Testis (tissue), 5 donors: ENCODE data around the gene GRK3. TPM values are rescaled to one million over a fixed set of nuclear protein-coding genes. Genes with fewer than 3 reads are reported as not detected.
A peak's percentile ranks its signal among the peaks of the same experiment; 100 is the strongest.
"Not testable (repeated sequence)": the region's sequence is repeated elsewhere in the genome, so short reads cannot be mapped to it uniquely, and the experiment has no call there.

Experiments used
- DNase-seq: peaks from one replicate; pipeline ENCODE4 v3.0.0-alpha.2; 2019
- H3K27ac ChIP-seq, 2 donors: fragments of 200-600 bp; sonication (generic); one replicate each; pipeline ENCODE4 v1.5.1; 2019
- H3K27me3 ChIP-seq: fragments of 200-600 bp; sonication (generic); one replicate; pipeline ENCODE4 v1.5.1; 2019
- H3K36me3 ChIP-seq: fragments of 200-600 bp; sonication (generic); one replicate; pipeline ENCODE4 v1.5.1; 2017; ENCODE audit warnings: low read depth; ENCODE audit errors: missing control alignments
- H3K4me1 ChIP-seq: fragments of 200-600 bp; sonication (generic); one replicate; pipeline ENCODE4 v1.5.1; 2019
- H3K4me3 ChIP-seq, 2 donors: fragments of 200-600 bp; sonication (generic); one replicate each; pipeline ENCODE4 v1.5.1; 2017 to 2019
- H3K9me3 ChIP-seq: fragments of 200-600 bp; sonication (generic); one replicate; pipeline ENCODE4 v1.5.1; 2017
- POLR2A ChIP-seq: fragments of 450-650 bp; IDR thresholded peaks from one replicate; pipeline ENCODE4 v1.6.1; 2017; ENCODE audit warnings: antibody characterized with exemption, mild to moderate bottlenecking, moderate library complexity
- WGBS, 2 donors: methylation state at CpG; one replicate each; pipeline ENCODE4 v1.1.5; 2018; 5-methylcytosine and 5-hydroxymethylcytosine counted together
- intact Hi-C: fragments of 100-400 bp; cut with DNase I; formaldehyde crosslinking; loops from one replicate; pipeline ENCODE4 v1.15.1; 2023; ENCODE audit warnings: low total_unique reads
- long read RNA-seq, 2 donors: transcript quantifications; one replicate each; lab custom pipeline, GENCODE V29; 2026
- polyA plus RNA-seq: library from polyadenylated mRNA; stranded (reverse); fragments of 350-450 nt; fragmentation: Illumina TruSeq; extraction: RNeasy Lipid Tissue Mini Kit (QIAGEN cat#74804); gene quantifications from one replicate; pipeline ENCODE4 v1.2.3, GENCODE V29; 2014; ENCODE audit warnings: low read depth, low replicate concordance; ENCODE audit not compliant: insufficient read depth
- total RNA-seq, 2 donors: library from RNA; depleted of rRNA; stranded (reverse); fragments of >200 nt; gene quantifications; one replicate each; pipeline ENCODE4 v1.2.3, GENCODE V29; 2016
- TF ChIP-seq, protein P1 (sequence below), 3 experiments: fragments of 450-650 bp in 2 of 3; fragments of 200-600 bp in 1 of 3; sonication (generic) in 1 of 3; IDR thresholded peaks; one replicate each; pipeline ENCODE4 v1.5.1; 2016 to 2019; ENCODE audit warnings: antibody characterized with exemption in 3 of 3, mild to moderate bottlenecking in 2 of 3, moderate library complexity in 1 of 3

GRK3 gene
- total RNA-seq (10 to 100 TPM; 10.9 to 12.8 TPM), polyA plus RNA-seq (46.0 TPM)
- long read RNA-seq, donor 1, full-length matches to known transcripts: 2 of 2 reads
- long read RNA-seq, donor 1, partial matches to known transcripts: 0 of 2 reads
- long read RNA-seq, donor 1, other reads (novel, unspliced or antisense): 0 of 2 reads
- long read RNA-seq, donor 2: 0 reads

DNA sequence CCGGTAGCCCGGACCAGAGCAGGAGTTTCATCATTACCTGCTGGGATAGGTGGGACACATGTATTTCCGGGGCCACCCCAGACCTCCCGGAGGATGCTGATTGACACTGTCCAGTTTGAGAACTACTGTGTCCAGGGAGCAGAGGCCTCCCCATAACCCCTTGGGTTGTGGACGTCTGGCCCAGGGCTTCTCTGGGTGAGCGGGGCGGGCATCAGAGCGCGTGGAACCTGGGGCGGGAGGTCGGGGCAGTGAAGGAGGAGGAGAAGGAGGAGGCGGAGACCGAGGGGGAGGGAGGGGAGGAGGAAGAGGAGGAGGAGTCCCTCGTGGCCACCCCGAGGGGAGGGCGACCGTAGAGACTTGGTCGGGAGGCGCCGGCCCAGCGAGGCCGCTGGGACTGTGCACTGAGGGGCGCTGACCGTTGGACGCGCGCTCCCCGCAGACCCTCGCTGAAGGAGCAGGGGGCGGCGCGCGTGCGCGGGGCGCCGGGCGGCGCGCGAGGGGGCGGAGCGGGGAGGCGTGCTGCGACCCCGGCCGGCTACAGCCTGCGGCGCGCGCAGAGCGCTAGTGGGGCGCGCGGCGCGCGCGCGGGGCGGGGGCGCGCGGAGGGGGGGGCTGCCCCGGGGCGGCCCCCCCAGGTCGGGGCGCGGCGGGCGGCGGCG is at the start of gene GRK3:
TSS of gene GRK3 (plus strand) at position 356 of the 659 bp plus-strand sequence. CDS start 366 bp downstream, outside the sequence.
- TF ChIP-seq, protein P1, sequence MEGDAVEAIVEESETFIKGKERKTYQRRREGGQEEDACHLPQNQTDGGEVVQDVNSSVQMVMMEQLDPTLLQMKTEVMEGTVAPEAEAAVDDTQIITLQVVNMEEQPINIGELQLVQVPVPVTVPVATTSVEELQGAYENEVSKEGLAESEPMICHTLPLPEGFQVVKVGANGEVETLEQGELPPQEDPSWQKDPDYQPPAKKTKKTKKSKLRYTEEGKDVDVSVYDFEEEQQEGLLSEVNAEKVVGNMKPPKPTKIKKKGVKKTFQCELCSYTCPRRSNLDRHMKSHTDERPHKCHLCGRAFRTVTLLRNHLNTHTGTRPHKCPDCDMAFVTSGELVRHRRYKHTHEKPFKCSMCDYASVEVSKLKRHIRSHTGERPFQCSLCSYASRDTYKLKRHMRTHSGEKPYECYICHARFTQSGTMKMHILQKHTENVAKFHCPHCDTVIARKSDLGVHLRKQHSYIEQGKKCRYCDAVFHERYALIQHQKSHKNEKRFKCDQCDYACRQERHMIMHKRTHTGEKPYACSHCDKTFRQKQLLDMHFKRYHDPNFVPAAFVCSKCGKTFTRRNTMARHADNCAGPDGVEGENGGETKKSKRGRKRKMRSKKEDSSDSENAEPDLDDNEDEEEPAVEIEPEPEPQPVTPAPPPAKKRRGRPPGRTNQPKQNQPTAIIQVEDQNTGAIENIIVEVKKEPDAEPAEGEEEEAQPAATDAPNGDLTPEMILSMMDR (IDR thresholded peaks at IDR 0.05): no peak
- TF ChIP-seq POLR2A: no peak
- peaks cover 4% of the 10 kb centered on the region for H3K4me1 ChIP-seq
- DNase-seq: peak; percentile 77
- H3K9me3 ChIP-seq: no peaks in the 10 kb centered on the region
- intact Hi-C loops: no loop called here
- 1% methylated on average over 16 to 66 of the region's 73 CpGs for WGBS, 2 donors
- H3K4me3 ChIP-seq: peak within 1 kb of the TSS; percentile 74 to 82
- H3K27me3 ChIP-seq: no peaks in the 10 kb centered on the region
- H3K36me3 ChIP-seq: no peaks in the 10 kb centered on the region
- peak within 1 kb of the TSS; percentile 49 to 64 for H3K27ac ChIP-seq

DNA sequence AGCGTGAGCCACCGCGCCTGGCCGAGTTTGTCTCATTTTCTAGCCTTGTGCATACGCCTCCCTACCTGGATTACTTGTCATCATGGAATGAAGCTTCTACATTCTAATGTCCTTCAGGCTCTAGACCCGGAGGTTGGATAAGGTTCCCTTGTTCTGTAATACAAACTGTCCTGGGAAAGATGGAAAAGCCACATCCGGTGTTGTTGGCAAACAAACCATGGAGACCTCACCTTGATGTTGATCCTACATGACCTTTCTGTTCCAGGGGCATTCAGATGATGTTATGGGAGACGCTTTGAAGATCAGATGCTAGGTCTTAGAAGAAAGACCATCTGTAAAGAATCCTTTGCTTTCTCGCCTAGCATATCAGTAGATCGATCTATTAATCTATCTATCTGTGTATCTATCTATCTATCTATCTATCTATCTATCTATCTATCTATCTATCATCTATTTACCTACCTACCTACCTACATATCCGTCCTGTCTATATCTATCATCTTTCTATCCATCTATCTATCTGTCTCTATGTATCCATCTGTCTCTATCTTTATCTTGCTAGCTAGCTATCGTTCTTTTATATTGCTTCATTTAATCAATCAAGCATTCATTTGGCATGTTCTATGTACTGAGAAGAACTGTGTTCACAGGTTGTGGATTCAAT is 46.3 kb upstream of the GRK3 start:
- WGBS, 2 donors: 75 to 84% methylated on average over 12 of the region's 12 CpGs
- Histone ChIP-seq H3K9me3 (no peaks in the 10 kb centered on the region), H3K36me3 (no peaks in the 10 kb centered on the region), H3K27ac (no peak overlapping the region), H3K27me3 (no peaks in the 10 kb centered on the region), H3K4me3 (no peak overlapping the region), H3K4me1 (no peaks in the 10 kb centered on the region)
- DNase-seq: no peak
- intact Hi-C loops: no loop called here
- no peak for TF ChIP-seq POLR2A
- TF ChIP-seq, protein P1 (IDR thresholded peaks at IDR 0.05): no peak

DNA sequence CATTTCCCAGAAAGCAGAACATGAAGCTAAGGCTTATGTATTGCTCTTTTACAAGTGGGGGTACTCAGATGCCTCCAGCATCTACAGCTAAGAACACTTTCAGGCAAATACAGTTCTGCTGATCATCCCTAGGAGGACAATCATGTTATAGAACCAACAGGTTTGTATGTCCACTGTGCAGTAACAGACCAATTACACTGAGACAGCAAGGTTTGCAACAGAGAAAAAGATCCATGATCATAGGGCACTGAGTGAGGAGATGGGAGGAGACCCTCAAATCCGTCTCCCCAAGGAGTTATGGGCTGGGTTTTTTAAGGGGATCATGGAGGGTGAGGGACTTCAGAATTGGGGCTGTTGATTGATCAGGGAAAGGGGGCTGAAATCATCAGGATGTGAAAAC is 39.1 kb upstream of the GRK3 start:
- TF ChIP-seq POLR2A: no peak
- H3K9me3 ChIP-seq: no peaks in the 10 kb centered on the region
- no peaks in the 10 kb centered on the region for H3K4me1 ChIP-seq
- 65 to 71% methylated on average over 1 of the region's 1 CpG for WGBS, 2 donors
- intact Hi-C loops: no loop called here
- H3K36me3 ChIP-seq: no peaks in the 10 kb centered on the region
- DNase-seq: no peak
- no peak overlapping the region for H3K4me3 ChIP-seq
- no peaks in the 10 kb centered on the region for H3K27me3 ChIP-seq
- no peak overlapping the region for H3K27ac ChIP-seq

GRCh38 chr22:25525804-25526584 is 38.5 kb upstream of the GRK3 start:
- H3K4me1 ChIP-seq, H3K36me3 ChIP-seq, H3K4me3 ChIP-seq, intact Hi-C loops, H3K27me3 ChIP-seq, H3K9me3 ChIP-seq: not testable (repeated sequence)
- peak; percentile 34 for DNase-seq
- WGBS, 2 donors: 43 to 62% methylated on average over 3 of the region's 3 CpGs
- H3K27ac ChIP-seq: peak overlapping the region in 1 of 2 donors; percentile 28

- DNase-seq, H3K36me3 ChIP-seq, intact Hi-C loops, H3K27me3 ChIP-seq, H3K4me1 ChIP-seq, H3K4me3 ChIP-seq, H3K27ac ChIP-seq, H3K9me3 ChIP-seq: not testable (repeated sequence)
- WGBS, 2 donors: 42 to 52% methylated on average over 1 of the region's 1 CpG
Measured at GRCh38 chr22:25527016-25527415, 37.5 kb upstream of the GRK3 start.

- H3K27ac ChIP-seq, DNase-seq, H3K4me1 ChIP-seq, H3K4me3 ChIP-seq, H3K9me3 ChIP-seq, H3K36me3 ChIP-seq, intact Hi-C loops, H3K27me3 ChIP-seq: not testable (repeated sequence)
- 82% methylated on average over 3 of the region's 3 CpGs for WGBS, 2 donors
Measured at GRCh38 chr22:25528068-25528467, 36.4 kb upstream of the GRK3 start.

DNA sequence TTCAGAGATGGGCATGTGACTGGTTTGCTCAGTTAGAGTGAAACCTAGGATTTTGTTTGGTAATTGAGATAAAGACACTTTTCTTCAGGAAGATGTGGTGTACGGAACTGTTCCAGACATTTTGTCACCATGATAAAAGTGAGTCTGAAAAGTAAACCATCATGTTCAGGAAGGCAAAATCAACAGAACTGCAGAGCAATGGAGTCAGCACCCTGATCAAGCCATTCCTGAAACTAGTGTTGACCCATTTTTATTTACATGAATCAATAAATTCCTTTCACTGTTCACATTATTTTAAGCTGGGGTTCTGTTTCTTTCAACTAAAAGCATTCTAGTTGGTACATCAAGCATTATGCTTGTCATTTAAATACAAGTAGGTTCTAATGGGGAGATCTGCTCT is 35.4 kb upstream of the GRK3 start:
- WGBS, 2 donors: 83 to 84% methylated on average over 1 of the region's 1 CpG

GRCh38 chr22:25529541-25530137 is 34.8 kb upstream of the GRK3 start:
- WGBS, 2 donors: 76 to 85% methylated on average over 4 of the region's 4 CpGs

More for the DNA sequence above, 35.4 kb upstream of the GRK3 start:
- H3K27me3 ChIP-seq, H3K36me3 ChIP-seq, H3K27ac ChIP-seq, intact Hi-C loops, H3K4me1 ChIP-seq, H3K4me3 ChIP-seq, H3K9me3 ChIP-seq, DNase-seq: not testable (repeated sequence)

GRCh38 chr22:25531677-25532076 is 32.8 kb upstream of the GRK3 start:
- H3K4me3 ChIP-seq, DNase-seq, intact Hi-C loops, H3K27ac ChIP-seq, H3K9me3 ChIP-seq, H3K36me3 ChIP-seq, H3K4me1 ChIP-seq, H3K27me3 ChIP-seq: not testable (repeated sequence)
- 93 to 94% methylated on average over 4 of the region's 4 CpGs for WGBS, 2 donors

More at GRCh38 chr22:25529541-25530137, 34.8 kb upstream of the GRK3 start:
- DNase-seq, H3K36me3 ChIP-seq, H3K9me3 ChIP-seq, intact Hi-C loops, H3K27ac ChIP-seq, H3K4me1 ChIP-seq, H3K4me3 ChIP-seq, H3K27me3 ChIP-seq: not testable (repeated sequence)
